WERI-Rb-1 (cell line): Measurements from ENCODE around the gene MEGF11.

Experiments
- DNase-seq: peaks from one replicate; pipeline ENCODE4 v3.0.0-alpha.2; 2020
- H3K27ac ChIP-seq: fragments of 250-450 bp; sonication (Bioruptor Pico); 2 replicates; pipeline ENCODE4 v1.5.1; 2020; ENCODE audit warnings: mild to moderate bottlenecking, moderate library complexity
- H3K27me3 ChIP-seq: fragments of 250-450 bp; sonication (Bioruptor Pico); 2 replicates; pipeline ENCODE4 v1.5.1; 2021; ENCODE audit warnings: mild to moderate bottlenecking, low read depth, moderate library complexity; ENCODE audit not compliant: insufficient read depth, severe bottlenecking
- H3K36me3 ChIP-seq: fragments of 250-450 bp; sonication (Bioruptor Pico); 2 replicates; pipeline ENCODE4 v1.5.1; 2020; ENCODE audit warnings: mild to moderate bottlenecking, moderate library complexity
- H3K4me3 ChIP-seq: 2 replicates; pipeline ENCODE4 v1.5.1; 2011; ENCODE audit warnings: low read depth, mild to moderate bottlenecking, control low read depth, low read length
- H3K9me3 ChIP-seq: fragments of 250-450 bp; sonication (Bioruptor Pico); 2 replicates; pipeline ENCODE4 v1.5.1; 2021; ENCODE audit warnings: mild to moderate bottlenecking, moderate library complexity; ENCODE audit not compliant: severe bottlenecking
- TF ChIP-seq, protein P1 (sequence below): IDR thresholded peaks from 2 replicates; pipeline ENCODE4 v1.5.1; 2011; ENCODE audit warnings: low read depth, mild to moderate bottlenecking, control low read depth, inconsistent platforms, low read length

The MEGF11 gene

GRCh38 chr15:65931221-65931620 lies 322.3 kb downstream of the MEGF11 start:
- Histone ChIP-seq H3K27me3 (no peaks in the 10 kb centered on the region), H3K36me3 (no peaks in the 10 kb centered on the region), H3K4me3 (no peak overlapping the region), H3K9me3 (no peaks in the 10 kb centered on the region), H3K27ac (no peak overlapping the region)
- TF ChIP-seq, protein P1, sequence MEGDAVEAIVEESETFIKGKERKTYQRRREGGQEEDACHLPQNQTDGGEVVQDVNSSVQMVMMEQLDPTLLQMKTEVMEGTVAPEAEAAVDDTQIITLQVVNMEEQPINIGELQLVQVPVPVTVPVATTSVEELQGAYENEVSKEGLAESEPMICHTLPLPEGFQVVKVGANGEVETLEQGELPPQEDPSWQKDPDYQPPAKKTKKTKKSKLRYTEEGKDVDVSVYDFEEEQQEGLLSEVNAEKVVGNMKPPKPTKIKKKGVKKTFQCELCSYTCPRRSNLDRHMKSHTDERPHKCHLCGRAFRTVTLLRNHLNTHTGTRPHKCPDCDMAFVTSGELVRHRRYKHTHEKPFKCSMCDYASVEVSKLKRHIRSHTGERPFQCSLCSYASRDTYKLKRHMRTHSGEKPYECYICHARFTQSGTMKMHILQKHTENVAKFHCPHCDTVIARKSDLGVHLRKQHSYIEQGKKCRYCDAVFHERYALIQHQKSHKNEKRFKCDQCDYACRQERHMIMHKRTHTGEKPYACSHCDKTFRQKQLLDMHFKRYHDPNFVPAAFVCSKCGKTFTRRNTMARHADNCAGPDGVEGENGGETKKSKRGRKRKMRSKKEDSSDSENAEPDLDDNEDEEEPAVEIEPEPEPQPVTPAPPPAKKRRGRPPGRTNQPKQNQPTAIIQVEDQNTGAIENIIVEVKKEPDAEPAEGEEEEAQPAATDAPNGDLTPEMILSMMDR: no peak
- DNase-seq: no peak

GRCh38 chr15:65930134-65930533 lies 323.4 kb downstream of the MEGF11 start:
- Histone ChIP-seq H3K9me3 (no peaks in the 10 kb centered on the region), H3K27me3 (no peaks in the 10 kb centered on the region), H3K4me3 (no peak overlapping the region), H3K36me3 (no peaks in the 10 kb centered on the region), H3K27ac (no peak overlapping the region)
- TF ChIP-seq, protein P1: no peak
- DNase-seq: no peak

- no peaks in the 10 kb centered on the region for H3K27me3 ChIP-seq
- no peak overlapping the region for H3K4me3 ChIP-seq
- no peak overlapping the region for H3K27ac ChIP-seq
- no peaks in the 10 kb centered on the region for H3K36me3 ChIP-seq
- TF ChIP-seq, protein P1: no peak
- DNase-seq: no peak
- no peaks in the 10 kb centered on the region for H3K9me3 ChIP-seq
These were observed 324.0 kb downstream of the MEGF11 start for GRCh38 chr15:65929573-65929972.

- no peaks in the 10 kb centered on the region for H3K27me3 ChIP-seq
- H3K36me3 ChIP-seq: no peaks in the 10 kb centered on the region
- no peaks in the 10 kb centered on the region for H3K9me3 ChIP-seq
- TF ChIP-seq, protein P1: 0 out of 2 replicates have a peak, but pooled peaks have one; percentile 17
- H3K4me3 ChIP-seq: no peak overlapping the region
- H3K27ac ChIP-seq: no peak overlapping the region
- DNase-seq: no peak
These were observed 326.0 kb downstream of the MEGF11 start for GRCh38 chr15:65927545-65927944.

- Histone ChIP-seq H3K4me3 (no peak overlapping the region), H3K27ac (no peak overlapping the region), H3K27me3 (no peaks in the 10 kb centered on the region), H3K36me3 (no peaks in the 10 kb centered on the region), H3K9me3 (no peaks in the 10 kb centered on the region)
- DNase-seq: no peak
- TF ChIP-seq, protein P1: no peak
These were observed 326.7 kb downstream of the MEGF11 start for GRCh38 chr15:65926899-65927298.

- Histone ChIP-seq H3K27ac (no peak overlapping the region), H3K27me3 (no peaks in the 10 kb centered on the region), H3K36me3 (no peaks in the 10 kb centered on the region), H3K9me3 (no peaks in the 10 kb centered on the region), H3K4me3 (no peak overlapping the region)
- DNase-seq: no peak
- TF ChIP-seq, protein P1: no peak
These were observed 327.1 kb downstream of the MEGF11 start for GRCh38 chr15:65926459-65926858.
